ENCODE data around the gene SLC23A2. TPM values are rescaled to one million over a fixed set of nuclear protein-coding genes. Genes with fewer than 3 reads are reported as not detected.

The SLC23A2 gene
- total and polyA plus RNA-seq, 4 donors = 54.6 to 67.8 (median 59.4) TPM

- peaks cover 10% of the 10 kb centered on the region for H3K36me3 ChIP-seq (ENCODE audit: control insufficient read depth, insufficient read depth, low read length)
- 96% methylated on average over 4 of the region's 12 CpGs for whole genome bisulfite sequencing (ENCODE audit: insufficient coverage)
- no peaks in the 10 kb centered on the region for H3K4me1 ChIP-seq (ENCODE audit: control insufficient read depth, insufficient read depth, low read length)
- no peak overlapping the region for H3K27ac ChIP-seq (ENCODE audit: low read depth, low read length)
- no peak overlapping the region for H3K4me3 ChIP-seq (ENCODE audit: low read depth, low read length)
- H3K27me3 ChIP-seq (ENCODE audit: control insufficient read depth, insufficient read depth, low read length) = no peaks in the 10 kb centered on the region
- no peak for DNase-seq (ENCODE audit: low read depth in 4 of 6, low spot score in 6 of 6)
- H3K9me3 ChIP-seq (ENCODE audit: control insufficient read depth, insufficient read depth, low read length) = no peaks in the 10 kb centered on the region
These were observed 28.6 kb downstream of the SLC23A2 start for GRCh38 chr20:4972506-4973251.

GRCh38 chr20:4971064-4971463 lies 30.2 kb downstream of the SLC23A2 start:
- Histone ChIP-seq H3K4me1 (ENCODE audit: control insufficient read depth, insufficient read depth, low read length) (no peaks in the 10 kb centered on the region), H3K27ac (ENCODE audit: low read depth, low read length) (no peak overlapping the region)
- DNase-seq (ENCODE audit: low read depth in 4 of 6, low spot score in 6 of 6) = no peak

GRCh38 chr20:4967752-4968477 lies 33.4 kb downstream of the SLC23A2 start:
- Histone ChIP-seq H3K27ac (ENCODE audit: low read depth, low read length) (no peak overlapping the region), H3K36me3 (ENCODE audit: control insufficient read depth, insufficient read depth, low read length) (peaks cover 10% of the 10 kb centered on the region), H3K27me3 (ENCODE audit: control insufficient read depth, insufficient read depth, low read length) (no peaks in the 10 kb centered on the region), H3K4me1 (ENCODE audit: control insufficient read depth, insufficient read depth, low read length) (no peaks in the 10 kb centered on the region), H3K9me3 (ENCODE audit: control insufficient read depth, insufficient read depth, low read length) (no peaks in the 10 kb centered on the region), H3K4me3 (ENCODE audit: low read depth, low read length) (no peak overlapping the region)
- DNase-seq (ENCODE audit: low read depth in 4 of 6, low spot score in 6 of 6) = no peak
- 95% methylated on average over 7 of the region's 12 CpGs for WGBS (ENCODE audit: insufficient coverage)

More at GRCh38 chr20:4971064-4971463, 30.2 kb downstream of the SLC23A2 start:
- H3K27me3 ChIP-seq (ENCODE audit: control insufficient read depth, insufficient read depth, low read length) = no peaks in the 10 kb centered on the region
- H3K4me3 ChIP-seq (ENCODE audit: low read depth, low read length) = no peak overlapping the region
- 80% methylated on average over 1 of the region's 2 CpGs for WGBS (ENCODE audit: insufficient coverage)
- H3K36me3 ChIP-seq (ENCODE audit: control insufficient read depth, insufficient read depth, low read length) = peaks cover 10% of the 10 kb centered on the region
- H3K9me3 ChIP-seq (ENCODE audit: control insufficient read depth, insufficient read depth, low read length) = no peaks in the 10 kb centered on the region

- Histone ChIP-seq H3K27ac (ENCODE audit: low read depth, low read length) (no peak overlapping the region), H3K27me3 (ENCODE audit: control insufficient read depth, insufficient read depth, low read length) (no peaks in the 10 kb centered on the region), H3K4me1 (ENCODE audit: control insufficient read depth, insufficient read depth, low read length) (no peaks in the 10 kb centered on the region), H3K36me3 (ENCODE audit: control insufficient read depth, insufficient read depth, low read length) (peaks cover 10% of the 10 kb centered on the region), H3K9me3 (ENCODE audit: control insufficient read depth, insufficient read depth, low read length) (no peaks in the 10 kb centered on the region), H3K4me3 (ENCODE audit: low read depth, low read length) (no peak overlapping the region)
- WGBS (ENCODE audit: insufficient coverage) = 83% methylated on average over 2 of the region's 4 CpGs
- DNase-seq (ENCODE audit: low read depth in 4 of 6, low spot score in 6 of 6) = no peak
These were observed 34.2 kb downstream of the SLC23A2 start for GRCh38 chr20:4966826-4967751.

GRCh38 chr20:4962241-4962855 lies 39.0 kb downstream of the SLC23A2 start:
- H3K9me3 ChIP-seq (ENCODE audit: control insufficient read depth, insufficient read depth, low read length) = no peaks in the 10 kb centered on the region
- H3K4me1 ChIP-seq (ENCODE audit: control insufficient read depth, insufficient read depth, low read length) = no peaks in the 10 kb centered on the region
- DNase-seq (ENCODE audit: low read depth in 4 of 6, low spot score in 6 of 6) = no peak
- no peaks in the 10 kb centered on the region for H3K36me3 ChIP-seq (ENCODE audit: control insufficient read depth, insufficient read depth, low read length)
- H3K4me3 ChIP-seq (ENCODE audit: low read depth, low read length) = no peak overlapping the region
- H3K27ac ChIP-seq (ENCODE audit: low read depth, low read length) = no peak overlapping the region
- WGBS (ENCODE audit: insufficient coverage) = 86% methylated on average over 9 of the region's 10 CpGs
- no peaks in the 10 kb centered on the region for H3K27me3 ChIP-seq (ENCODE audit: control insufficient read depth, insufficient read depth, low read length)

- 86% methylated on average over 1 of the region's 4 CpGs for WGBS (ENCODE audit: insufficient coverage)
- no peaks in the 10 kb centered on the region for H3K36me3 ChIP-seq (ENCODE audit: control insufficient read depth, insufficient read depth, low read length)
- H3K4me3 ChIP-seq (ENCODE audit: low read depth, low read length) = no peak overlapping the region
- H3K27me3 ChIP-seq (ENCODE audit: control insufficient read depth, insufficient read depth, low read length) = no peaks in the 10 kb centered on the region
- H3K27ac ChIP-seq (ENCODE audit: low read depth, low read length) = no peak overlapping the region
- H3K4me1 ChIP-seq (ENCODE audit: control insufficient read depth, insufficient read depth, low read length) = no peaks in the 10 kb centered on the region
- H3K9me3 ChIP-seq (ENCODE audit: control insufficient read depth, insufficient read depth, low read length) = no peaks in the 10 kb centered on the region
- DNase-seq (ENCODE audit: low read depth in 4 of 6, low spot score in 6 of 6) = no peak
These were observed 39.6 kb downstream of the SLC23A2 start for GRCh38 chr20:4961746-4962145.

- no peaks in the 10 kb centered on the region for H3K27me3 ChIP-seq (ENCODE audit: control insufficient read depth, insufficient read depth, low read length)
- no peaks in the 10 kb centered on the region for H3K36me3 ChIP-seq (ENCODE audit: control insufficient read depth, insufficient read depth, low read length)
- no peak overlapping the region for H3K4me3 ChIP-seq (ENCODE audit: low read depth, low read length)
- no peak for DNase-seq (ENCODE audit: low read depth in 4 of 6, low spot score in 6 of 6)
- H3K4me1 ChIP-seq (ENCODE audit: control insufficient read depth, insufficient read depth, low read length) = no peaks in the 10 kb centered on the region
- 100% methylated on average over 3 of the region's 7 CpGs for WGBS (ENCODE audit: insufficient coverage)
- H3K27ac ChIP-seq (ENCODE audit: low read depth, low read length) = no peak overlapping the region
- H3K9me3 ChIP-seq (ENCODE audit: control insufficient read depth, insufficient read depth, low read length) = no peaks in the 10 kb centered on the region
These were observed 41.7 kb downstream of the SLC23A2 start for GRCh38 chr20:4959592-4959991.

GRCh38 chr20:4957939-4958362 lies 43.4 kb downstream of the SLC23A2 start:
- no peak for DNase-seq (ENCODE audit: low read depth in 4 of 6, low spot score in 6 of 6)
- no peak overlapping the region for H3K4me3 ChIP-seq (ENCODE audit: low read depth, low read length)
- 94% methylated on average over 2 of the region's 2 CpGs for WGBS (ENCODE audit: insufficient coverage)
- H3K27me3 ChIP-seq (ENCODE audit: control insufficient read depth, insufficient read depth, low read length) = no peaks in the 10 kb centered on the region
- H3K4me1 ChIP-seq (ENCODE audit: control insufficient read depth, insufficient read depth, low read length) = no peaks in the 10 kb centered on the region
- H3K27ac ChIP-seq (ENCODE audit: low read depth, low read length) = no peak overlapping the region
- no peaks in the 10 kb centered on the region for H3K36me3 ChIP-seq (ENCODE audit: control insufficient read depth, insufficient read depth, low read length)
- H3K9me3 ChIP-seq (ENCODE audit: control insufficient read depth, insufficient read depth, low read length) = no peaks in the 10 kb centered on the region

GRCh38 chr20:4957187-4957586 lies 44.1 kb downstream of the SLC23A2 start:
- no peaks in the 10 kb centered on the region for H3K4me1 ChIP-seq (ENCODE audit: control insufficient read depth, insufficient read depth, low read length)
- H3K27me3 ChIP-seq (ENCODE audit: control insufficient read depth, insufficient read depth, low read length) = no peaks in the 10 kb centered on the region
- no peaks in the 10 kb centered on the region for H3K36me3 ChIP-seq (ENCODE audit: control insufficient read depth, insufficient read depth, low read length)
- DNase-seq (ENCODE audit: low read depth in 4 of 6, low spot score in 6 of 6) = no peak
- no CpG with 5 or more reads among the region's 2 CpGs for WGBS (ENCODE audit: insufficient coverage)
- peaks cover 3% of the 10 kb centered on the region for H3K9me3 ChIP-seq (ENCODE audit: control insufficient read depth, insufficient read depth, low read length)
- H3K27ac ChIP-seq (ENCODE audit: low read depth, low read length) = no peak overlapping the region
- no peak overlapping the region for H3K4me3 ChIP-seq (ENCODE audit: low read depth, low read length)

Measured in spinal cord (tissue), 10 donors.